ENCODE data around the gene WDR18.

Gene WDR18

GRCh38 chr19:1018393-1018792, 34.2 kb downstream of the WDR18 start:
- H3K27me3 ChIP-seq (ENCODE audit: insufficient read depth, low read length): no peaks in the 10 kb centered on the region
- peak overlapping the region; percentile 99 for H3K4me2 ChIP-seq (ENCODE audit: low read length)
- H3K9me3 ChIP-seq (ENCODE audit: low read length): no peaks in the 10 kb centered on the region
- H3K27ac ChIP-seq (ENCODE audit: low read depth, low read length, poor library complexity, severe bottlenecking): peak overlapping the region; percentile 75
- no peak for TF ChIP-seq EZH2 (IDR thresholded peaks at IDR 0.05; ENCODE audit: borderline replicate concordance, low read length)
- no peak for TF ChIP-seq CTCF (IDR thresholded peaks at IDR 0.05; ENCODE audit: low read length)
- H3F3A ChIP-seq (ENCODE audit: insufficient read depth, low read length): peaks cover 5% of the 10 kb centered on the region
- no peaks in the 10 kb centered on the region for H4K20me1 ChIP-seq (ENCODE audit: insufficient read depth, low read length)
- peaks cover 61% of the 10 kb centered on the region for H3K4me1 ChIP-seq (ENCODE audit: insufficient read depth, low read length, severe bottlenecking)
- H3K9me2 ChIP-seq (ENCODE audit: low read depth, low read length): no peaks in the 10 kb centered on the region
- H3K9ac ChIP-seq (ENCODE audit: low read length): peak overlapping the region; percentile 99; the same call in 1 of the 2 replicates
- H3K36me3 ChIP-seq (ENCODE audit: insufficient read depth, low read length): peaks cover 25% of the 10 kb centered on the region
- peaks cover 54% of the 10 kb centered on the region for H3K79me2 ChIP-seq (ENCODE audit: insufficient read depth, low read length)
- H3K4me3 ChIP-seq (ENCODE audit: low read depth, low read length, poor library complexity, severe bottlenecking): peak overlapping the region; percentile 99
- H2AFZ ChIP-seq (ENCODE audit: low read length): no peak overlapping the region

- H3K27ac ChIP-seq (ENCODE audit: low read depth, low read length, poor library complexity, severe bottlenecking): peak overlapping the region; percentile 75
- H3K79me2 ChIP-seq (ENCODE audit: insufficient read depth, low read length): peaks cover 54% of the 10 kb centered on the region
Measured at GRCh38 chr19:1018932-1019615, 34.9 kb downstream of the WDR18 start.

DNA sequence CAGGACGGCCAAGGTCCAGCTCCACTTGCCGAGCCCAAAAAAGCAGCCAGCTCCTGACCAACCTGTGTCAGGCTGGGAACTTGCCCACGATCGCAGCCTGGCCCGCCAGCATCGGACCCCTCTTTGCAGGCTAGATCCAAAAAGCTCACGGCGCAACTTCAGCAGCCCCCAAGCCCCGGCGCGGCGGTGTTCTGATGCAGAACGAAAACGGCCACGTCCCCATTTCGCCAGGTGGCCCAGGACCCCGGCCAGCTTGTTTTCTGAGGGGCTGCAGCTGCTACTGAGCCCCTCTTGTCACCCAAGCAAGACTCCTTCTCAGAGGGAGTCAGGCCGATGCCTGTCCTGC, 35.4 kb downstream of the WDR18 start:
- TF ChIP-seq CTCF (IDR thresholded peaks at IDR 0.05; ENCODE audit: low read length) (no peak), EZH2 (IDR thresholded peaks at IDR 0.05; ENCODE audit: borderline replicate concordance, low read length) (no peak)
- H3K27ac ChIP-seq (ENCODE audit: low read depth, low read length, poor library complexity, severe bottlenecking): peak overlapping the region; percentile 75
- H3K4me1 ChIP-seq (ENCODE audit: insufficient read depth, low read length, severe bottlenecking): peaks cover 61% of the 10 kb centered on the region

More at GRCh38 chr19:1018932-1019615, 34.9 kb downstream of the WDR18 start:
- H3K4me3 ChIP-seq (ENCODE audit: low read depth, low read length, poor library complexity, severe bottlenecking): peak overlapping the region; percentile 99
- H3K27me3 ChIP-seq (ENCODE audit: insufficient read depth, low read length): no peaks in the 10 kb centered on the region
- H3K4me2 ChIP-seq (ENCODE audit: low read length): peak overlapping the region; percentile 99
- H3K9me2 ChIP-seq (ENCODE audit: low read depth, low read length): no peaks in the 10 kb centered on the region
- peaks cover 61% of the 10 kb centered on the region for H3K4me1 ChIP-seq (ENCODE audit: insufficient read depth, low read length, severe bottlenecking)
- no peak overlapping the region for H2AFZ ChIP-seq (ENCODE audit: low read length)
- H3K36me3 ChIP-seq (ENCODE audit: insufficient read depth, low read length): peaks cover 18% of the 10 kb centered on the region; the same call in 1 of the 2 replicates
- peaks cover 5% of the 10 kb centered on the region for H3F3A ChIP-seq (ENCODE audit: insufficient read depth, low read length)
- TF ChIP-seq EZH2 (IDR thresholded peaks at IDR 0.05; ENCODE audit: borderline replicate concordance, low read length) (no peak), CTCF (IDR thresholded peaks at IDR 0.05; ENCODE audit: low read length) (no peak)
- no peaks in the 10 kb centered on the region for H4K20me1 ChIP-seq (ENCODE audit: insufficient read depth, low read length)
- H3K9me3 ChIP-seq (ENCODE audit: low read length): no peaks in the 10 kb centered on the region
- H3K9ac ChIP-seq (ENCODE audit: low read length): peak overlapping the region; percentile 99

More for the DNA sequence above, 35.4 kb downstream of the WDR18 start:
- Histone ChIP-seq H3K4me2 (ENCODE audit: low read length) (peak overlapping the region; percentile 99), H4K20me1 (ENCODE audit: insufficient read depth, low read length) (no peaks in the 10 kb centered on the region), H3K36me3 (ENCODE audit: insufficient read depth, low read length) (peaks cover 13% of the 10 kb centered on the region; the same call in 1 of the 2 replicates), H3K79me2 (ENCODE audit: insufficient read depth, low read length) (peaks cover 54% of the 10 kb centered on the region), H2AFZ (ENCODE audit: low read length) (no peak overlapping the region), H3F3A (ENCODE audit: insufficient read depth, low read length) (peaks cover 5% of the 10 kb centered on the region), H3K9ac (ENCODE audit: low read length) (peak overlapping the region; percentile 99), H3K4me3 (ENCODE audit: low read depth, low read length, poor library complexity, severe bottlenecking) (peak overlapping the region; percentile 99), H3K27me3 (ENCODE audit: insufficient read depth, low read length) (no peaks in the 10 kb centered on the region), H3K9me3 (ENCODE audit: low read length) (no peaks in the 10 kb centered on the region), H3K9me2 (ENCODE audit: low read depth, low read length) (no peaks in the 10 kb centered on the region)

All from OCI-LY1 (cell line).